Stimulated activated naive CD4-positive, alpha-beta T cell treated with Interleukin-2 at 50 U/mL for 16 hours (primary cell): ENCODE data around the gene FGD6.
"Not testable (repeated sequence)": the region's sequence is repeated elsewhere in the genome, so short reads cannot be mapped to it uniquely, and the experiment has no call there.

Experiments used
- DNase-seq: peaks from one replicate; lab custom pipeline; 2025; lab: John Stamatoyannopoulos, UW

The FGD6 gene

DNA sequence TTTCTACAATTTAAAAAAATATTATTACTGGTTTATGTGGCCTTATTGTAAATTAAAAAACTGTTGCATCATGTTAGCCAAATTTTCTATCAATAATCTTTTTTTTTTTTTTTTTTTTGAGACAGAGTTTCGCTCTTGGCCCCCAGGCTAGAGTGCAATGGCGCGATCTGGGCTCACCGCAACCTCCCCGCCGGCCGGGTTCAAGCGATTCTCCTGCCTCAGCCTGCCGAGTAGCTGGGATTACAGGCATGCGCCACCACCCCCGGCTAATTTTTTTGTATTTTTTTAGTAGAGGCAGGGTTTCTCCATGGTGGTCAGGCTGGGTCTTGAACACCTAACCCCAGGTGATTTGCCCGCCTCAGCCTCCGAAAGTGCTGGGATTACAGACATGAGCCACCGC is 16.9 kb upstream of the FGD6 start:
- not testable (repeated sequence) for DNase-seq

DNA sequence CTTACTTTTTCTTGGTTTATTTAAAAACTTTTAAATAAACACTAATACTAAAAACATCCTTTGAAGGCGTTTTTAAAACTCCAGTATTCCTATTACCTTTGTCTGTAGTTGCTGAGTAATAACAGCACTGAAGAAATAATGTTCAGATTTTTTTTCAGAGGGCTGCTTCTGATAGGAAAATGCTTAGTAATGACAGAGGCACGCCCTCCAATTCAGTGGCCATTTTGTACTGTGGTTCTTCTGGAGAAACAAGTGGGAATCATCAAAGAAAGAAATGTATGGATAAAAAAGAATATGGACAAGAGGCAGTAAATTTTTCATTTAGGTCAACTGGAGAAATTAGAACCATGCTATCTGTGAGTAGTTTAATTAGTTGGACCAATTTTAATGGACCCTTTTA is 13.9 kb upstream of the FGD6 start:
- DNase-seq, result no peak

GRCh38 chr12:95230313-95230712 is 13.0 kb upstream of the FGD6 start:
- DNase-seq, result no peak

DNA sequence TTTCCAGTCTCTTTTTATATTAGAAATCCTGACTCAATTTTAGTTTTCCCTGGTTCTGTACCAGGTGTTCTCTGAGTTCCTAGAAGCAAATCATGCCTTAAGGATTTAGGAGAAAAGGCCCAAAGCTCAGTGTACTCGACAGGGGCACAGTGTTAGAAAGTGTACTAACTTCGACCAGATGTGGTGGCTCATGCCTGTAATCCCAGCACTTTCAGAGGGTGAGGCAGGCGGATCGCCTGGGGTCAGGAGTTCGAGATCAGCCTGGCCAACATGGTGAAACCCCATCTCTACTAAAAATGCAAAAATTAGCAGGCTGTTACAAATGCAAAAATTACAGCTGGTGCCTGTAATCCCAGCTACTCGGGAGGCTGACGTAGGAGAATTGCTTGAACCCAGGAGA is 12.4 kb upstream of the FGD6 start:
- DNase-seq, result no peak

DNA sequence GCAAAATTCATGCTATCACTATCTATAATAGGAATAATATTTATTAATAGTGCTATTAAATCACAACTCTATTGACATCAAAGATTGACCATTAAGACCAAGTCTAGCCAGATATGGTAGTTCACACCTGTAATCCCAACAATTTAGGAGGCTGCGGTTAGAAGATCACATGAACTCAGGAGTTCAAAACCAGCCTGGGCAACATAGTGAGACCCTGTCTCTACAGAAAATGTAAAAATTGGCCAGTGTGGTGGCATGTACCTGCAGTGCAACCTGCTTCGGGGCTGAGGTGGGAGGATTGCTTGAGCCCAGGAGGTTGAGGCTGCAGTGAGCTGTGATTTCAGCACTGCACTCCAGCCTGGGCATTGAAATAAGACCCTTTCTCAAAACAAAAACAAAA is 11.3 kb upstream of the FGD6 start:
- no peak for DNase-seq

DNA sequence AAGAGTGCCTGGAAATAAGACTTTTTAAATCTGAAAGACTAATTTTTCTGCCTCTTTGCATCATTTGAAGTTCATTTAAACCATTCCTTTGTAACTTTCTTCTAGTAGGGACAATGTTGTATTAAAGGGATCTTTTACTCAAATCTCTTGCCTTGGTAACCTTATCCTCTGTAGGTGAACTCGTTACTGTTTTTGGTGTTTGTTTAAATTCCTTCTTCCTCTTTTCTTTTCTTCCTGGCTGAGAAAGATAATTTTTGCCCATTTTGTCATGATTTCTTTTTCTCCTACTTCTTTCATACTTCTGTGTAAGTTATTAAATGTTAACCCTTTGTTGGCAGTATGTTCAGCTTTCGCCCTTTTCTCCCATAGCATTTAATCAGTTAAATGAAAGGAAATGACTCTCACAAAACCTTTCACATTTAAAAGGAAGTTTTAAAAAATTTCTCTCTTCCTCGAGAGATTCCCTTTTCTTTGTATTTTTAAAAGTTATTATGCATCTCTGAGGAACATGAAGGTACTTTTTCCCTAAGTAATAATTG is 10.6 kb upstream of the FGD6 start:
- no peak for DNase-seq

GRCh38 chr12:95225645-95226212 is 8.5 kb upstream of the FGD6 start:
- DNase-seq, result no peak

GRCh38 chr12:95224202-95225170 is 7.2 kb upstream of the FGD6 start:
- DNase-seq, result no peak

GRCh38 chr12:95220726-95221125 is 3.5 kb upstream of the FGD6 start:
- no peak for DNase-seq

- no peak for DNase-seq
Observed at GRCh38 chr12:95220190-95220589, 2.9 kb upstream of the FGD6 start.

GRCh38 chr12:95218150-95219133 is 1.2 kb upstream of the FGD6 start:
- peak; percentile 52 for DNase-seq

- no peak for DNase-seq
Observed at GRCh38 chr12:95216711-95217376, 423 bp downstream of the FGD6 start.

- DNase-seq, result no peak
Observed at GRCh38 chr12:95215949-95216348, 1.3 kb downstream of the FGD6 start.

DNA sequence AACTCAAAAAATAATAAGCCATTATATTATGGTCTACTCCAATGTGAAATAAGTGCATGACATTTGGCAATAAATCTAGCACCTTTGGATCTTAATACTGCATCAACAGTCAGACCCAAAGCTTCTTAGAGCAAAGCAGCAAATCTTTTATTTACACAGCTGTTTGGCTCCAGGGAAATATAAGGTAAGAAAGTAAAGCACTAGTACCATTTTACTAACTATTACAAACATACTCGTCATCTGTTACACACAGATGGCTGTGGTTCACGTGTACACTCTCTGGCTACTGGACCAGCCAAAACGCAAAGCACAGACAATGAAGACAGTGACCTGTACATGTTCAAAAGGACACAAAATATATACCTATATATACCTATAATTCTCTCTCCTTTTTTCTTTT is 2.8 kb downstream of the FGD6 start:
- no peak for DNase-seq

- no peak for DNase-seq
Observed at GRCh38 chr12:95213928-95214327, 3.3 kb downstream of the FGD6 start.

- no peak for DNase-seq
Observed at GRCh38 chr12:95213119-95213518, 4.1 kb downstream of the FGD6 start.

DNA sequence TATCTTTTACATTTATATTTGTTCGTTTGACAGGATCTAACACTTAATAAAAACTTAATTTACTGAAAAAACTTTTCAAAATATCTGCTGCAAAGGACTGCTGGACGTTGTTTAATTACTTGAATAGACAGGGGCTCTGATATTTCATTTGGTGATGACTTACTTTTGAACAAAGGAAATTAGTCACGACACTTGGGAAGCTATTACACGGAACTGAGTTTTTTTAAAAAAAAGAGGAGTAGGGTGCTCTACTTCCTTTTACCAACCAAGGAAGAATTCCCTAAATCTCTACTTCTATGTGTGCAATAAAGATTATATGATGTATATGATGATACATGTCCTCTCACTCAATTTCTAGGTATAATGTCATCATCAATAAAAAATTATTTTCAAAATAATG is 4.7 kb downstream of the FGD6 start:
- no peak for DNase-seq

GRCh38 chr12:95208678-95209077 is 8.6 kb downstream of the FGD6 start:
- no peak for DNase-seq

DNA sequence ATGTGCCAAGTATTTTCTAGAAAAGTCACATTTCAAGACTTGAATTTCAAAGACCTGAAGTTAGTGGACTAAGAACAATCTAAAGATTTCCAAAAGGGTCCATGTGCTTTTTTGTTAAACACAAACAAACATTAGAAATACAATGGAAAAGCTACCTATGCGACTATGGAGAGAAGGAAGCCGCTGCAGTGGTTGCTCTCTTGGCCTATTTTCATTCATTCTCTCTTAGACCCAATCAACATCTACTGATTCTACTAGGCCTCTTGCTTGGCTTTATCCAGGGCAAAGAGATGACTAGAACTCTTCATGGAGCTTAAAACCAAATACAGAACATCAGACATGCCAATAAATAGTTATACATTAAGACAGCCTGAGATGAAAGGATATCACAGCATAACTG is 9.9 kb downstream of the FGD6 start:
- DNase-seq, result no peak

GRCh38 chr12:95206916-95207315 is 10.4 kb downstream of the FGD6 start:
- no peak for DNase-seq

DNA sequence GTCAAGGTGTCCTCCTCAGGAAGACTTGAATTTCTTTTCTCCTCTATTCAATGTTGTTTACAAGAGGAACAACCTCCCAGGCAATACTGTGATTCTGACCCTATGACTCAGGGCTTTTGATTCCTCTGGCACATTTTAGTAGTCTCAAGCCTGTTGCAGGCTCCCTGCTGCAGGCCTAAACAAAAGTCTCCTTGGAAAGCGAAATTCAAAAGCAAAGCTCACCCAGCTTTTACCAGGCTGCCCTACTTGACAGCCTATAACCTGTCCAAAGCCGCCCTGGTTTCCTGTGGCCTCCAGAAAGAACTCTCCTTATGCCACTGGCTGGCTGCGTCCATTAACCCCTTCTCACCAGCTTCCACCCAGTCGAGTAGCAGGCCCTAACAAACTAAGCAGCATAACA is 11.6 kb downstream of the FGD6 start:
- no peak for DNase-seq
